ENCODE measurements around the gene NOXO1. TPM values are rescaled to one million over a fixed set of nuclear protein-coding genes. Genes with fewer than 3 reads are reported as not detected.

NOXO1 gene
- total RNA-seq, 1 donor from 2014 or later = 0.63 TPM

DNA sequence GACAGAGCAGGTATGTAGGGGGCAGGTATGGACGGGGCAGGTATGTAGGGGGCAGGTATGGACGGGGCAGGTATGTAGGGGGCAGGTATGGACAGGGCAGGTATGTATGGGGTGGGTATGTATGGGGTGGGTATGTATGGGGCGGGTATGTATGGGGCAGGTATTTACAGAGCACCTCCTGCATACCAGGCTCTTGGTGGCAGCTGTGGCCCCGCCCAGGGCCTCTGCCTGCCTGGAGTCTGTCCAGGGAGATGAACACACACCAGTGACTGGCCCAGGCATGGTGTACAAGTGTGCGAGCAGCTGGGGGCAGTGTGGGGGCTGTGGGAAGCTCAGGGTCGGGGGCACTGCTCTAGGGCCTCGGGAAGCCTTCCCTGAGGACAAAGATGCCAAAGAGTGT lies 31.2 kb downstream of the NOXO1 start:
- H3K9me3 Mint-ChIP-seq = no peaks in the 10 kb centered on the region
- TF ChIP-seq CTCF (conservative IDR thresholded peaks at IDR 0.05) = no peak
- no peaks in the 10 kb centered on the region for H3K27me3 Mint-ChIP-seq
- no peaks in the 10 kb centered on the region for H3K36me3 Mint-ChIP-seq
- no peak overlapping the region for H3K27ac Mint-ChIP-seq
- no peaks in the 10 kb centered on the region for H3K4me1 Mint-ChIP-seq (ENCODE audit: unreplicated experiment)
- no peak for DNase-seq (ENCODE audit: extremely low spot score, unreplicated experiment)
- H3K4me3 Mint-ChIP-seq = no peak overlapping the region

GRCh38 chr16:1949507-1949906 lies 31.8 kb downstream of the NOXO1 start:
- no peaks in the 10 kb centered on the region for H3K9me3 Mint-ChIP-seq
- H3K36me3 Mint-ChIP-seq = no peaks in the 10 kb centered on the region
- TF ChIP-seq CTCF (conservative IDR thresholded peaks at IDR 0.05) = no peak
- DNase-seq (ENCODE audit: extremely low spot score, unreplicated experiment) = no peak
- H3K27ac Mint-ChIP-seq = no peak overlapping the region
- no peaks in the 10 kb centered on the region for H3K27me3 Mint-ChIP-seq
- no peaks in the 10 kb centered on the region for H3K4me1 Mint-ChIP-seq (ENCODE audit: unreplicated experiment)
- no peak overlapping the region for H3K4me3 Mint-ChIP-seq

- H3K4me3 Mint-ChIP-seq = no peak overlapping the region
- H3K9me3 Mint-ChIP-seq = no peaks in the 10 kb centered on the region
- no peaks in the 10 kb centered on the region for H3K27me3 Mint-ChIP-seq
- H3K4me1 Mint-ChIP-seq (ENCODE audit: unreplicated experiment) = peaks cover 4% of the 10 kb centered on the region
- no peaks in the 10 kb centered on the region for H3K36me3 Mint-ChIP-seq
- H3K27ac Mint-ChIP-seq = no peak overlapping the region
- no peak for TF ChIP-seq CTCF (conservative IDR thresholded peaks at IDR 0.05)
- no peak for DNase-seq (ENCODE audit: extremely low spot score, unreplicated experiment)
These were observed 33.9 kb downstream of the NOXO1 start for GRCh38 chr16:1947369-1947670.

GRCh38 chr16:1946495-1947368 lies 34.5 kb downstream of the NOXO1 start:
- no peak overlapping the region for H3K27ac Mint-ChIP-seq
- no peaks in the 10 kb centered on the region for H3K9me3 Mint-ChIP-seq
- no peaks in the 10 kb centered on the region for H3K27me3 Mint-ChIP-seq
- no peaks in the 10 kb centered on the region for H3K36me3 Mint-ChIP-seq
- DNase-seq (ENCODE audit: extremely low spot score, unreplicated experiment) = no peak
- peaks cover 4% of the 10 kb centered on the region for H3K4me1 Mint-ChIP-seq (ENCODE audit: unreplicated experiment)
- no peak for TF ChIP-seq CTCF (conservative IDR thresholded peaks at IDR 0.05)
- H3K4me3 Mint-ChIP-seq = no peak overlapping the region

DNA sequence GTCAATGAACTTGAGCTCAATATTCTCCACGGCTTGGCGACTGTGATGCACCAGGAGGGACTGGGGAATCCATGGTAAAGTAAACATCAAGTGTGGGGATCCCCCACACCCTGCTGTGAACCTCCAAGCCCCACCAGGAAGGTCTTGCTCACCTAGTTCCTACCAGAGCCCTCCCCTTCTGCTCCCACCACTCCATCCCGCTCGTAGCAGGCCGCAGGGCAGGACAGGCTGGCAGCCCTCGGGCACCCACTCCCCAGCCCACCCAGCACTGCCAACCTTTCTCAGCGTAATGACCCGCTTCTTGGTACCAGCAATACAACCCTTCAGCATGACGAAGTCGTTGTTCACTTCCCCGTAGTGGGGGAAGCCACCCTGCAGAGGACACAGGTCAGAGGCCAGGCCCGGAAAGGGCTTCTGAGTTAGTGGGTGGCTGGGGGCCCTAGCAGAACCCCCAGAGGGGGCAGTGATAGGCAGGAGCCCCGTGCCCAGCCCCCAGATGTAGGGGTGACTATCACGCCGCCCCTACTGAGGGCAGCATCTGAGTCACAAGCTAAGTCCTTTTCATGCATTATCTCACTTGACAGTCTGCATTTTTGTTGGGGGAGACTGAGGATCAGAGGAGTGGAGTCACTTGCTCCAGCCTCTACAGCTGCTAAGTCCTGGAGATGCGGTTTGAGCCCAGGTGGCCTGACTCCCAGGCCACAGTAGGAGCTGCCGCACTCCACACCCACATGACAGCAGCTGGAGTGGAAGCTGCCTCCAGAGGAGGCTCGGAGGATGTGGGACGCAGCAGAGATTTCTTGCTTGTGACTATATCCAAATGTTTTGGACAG lies 35.5 kb downstream of the NOXO1 start:
- H3K4me3 Mint-ChIP-seq = no peak overlapping the region
- no peak overlapping the region for H3K27ac Mint-ChIP-seq

More for the DNA sequence above, 35.5 kb downstream of the NOXO1 start:
- Mint-ChIP-seq H3K9me3 (no peaks in the 10 kb centered on the region), H3K36me3 (no peaks in the 10 kb centered on the region), H3K4me1 (ENCODE audit: unreplicated experiment) (peaks cover 4% of the 10 kb centered on the region), H3K27me3 (no peaks in the 10 kb centered on the region)
- no peak for TF ChIP-seq CTCF (conservative IDR thresholded peaks at IDR 0.05)
- no peak for DNase-seq (ENCODE audit: extremely low spot score, unreplicated experiment)
